Prostate gland (tissue), 2 donors: ENCODE measurements around the gene FNDC7. TPM values are rescaled to one million over a fixed set of nuclear protein-coding genes. Genes with fewer than 3 reads are reported as not detected.
"Not testable (repeated sequence)": the region's sequence is repeated elsewhere in the genome, so short reads cannot be mapped to it uniquely, and the experiment has no call there.

ENCODE experiments used
- DNase-seq: peaks from one replicate; pipeline ENCODE4 v3.0.0-alpha.2; 2019; ENCODE audit warnings: low spot score
- H3K27ac ChIP-seq, 2 donors: fragments of 200-600 bp; sonication (generic); 2 replicates each; pipeline ENCODE4 v1.5.1; 2017 to 2019
- H3K27me3 ChIP-seq: fragments of 200-600 bp; sonication (generic); replicated peaks from 2 replicates; pipeline ENCODE4 v1.5.1; 2019; ENCODE audit not compliant: insufficient read depth
- H3K36me3 ChIP-seq, 2 donors: fragments of 200-600 bp; sonication (generic); 1 replicate in 1 of 2; 2 replicates in 1 of 2; pipeline versions ENCODE4 v1.5.1 to v1.8.1; 2017 to 2019
- H3K4me1 ChIP-seq: fragments of 200-600 bp; sonication (generic); replicated peaks from 2 replicates; pipeline ENCODE4 v1.5.1; 2019
- H3K4me3 ChIP-seq, 2 donors: fragments of 200-600 bp; sonication (generic); 2 replicates each; pipeline ENCODE4 v1.5.1; 2017 to 2019
- H3K9me3 ChIP-seq: fragments of 200-600 bp; sonication (generic); 2 replicates; pipeline ENCODE4 v1.5.1; 2017
- CTCF ChIP-seq, 4 experiments: fragments of 200-600 bp in 2 of 4; fragments of 450-650 bp in 2 of 4; sonication (generic) in 2 of 4; IDR thresholded peaks; 1 replicate in 3 of 4; 2 replicates in 1 of 4; pipeline ENCODE4 v1.5.1; 2016 to 2019; ENCODE audit warnings: antibody characterized with exemption in 4 of 4, mild to moderate bottlenecking in 2 of 4, moderate library complexity in 2 of 4
- POLR2A ChIP-seq: fragments of 450-650 bp; IDR thresholded peaks from one replicate; pipeline ENCODE4 v1.6.1; 2016; ENCODE audit warnings: antibody characterized with exemption, mild to moderate bottlenecking
- POLR2AphosphoS5 ChIP-seq: sonication (generic); formaldehyde crosslinking; IDR thresholded peaks from one replicate; pipeline ENCODE4 v1.6.1; 2017; ENCODE audit warnings: antibody characterized with exemption
- WGBS: methylation state at CpG from one replicate; pipeline ENCODE4 v1.1.5; 2018; 5-methylcytosine and 5-hydroxymethylcytosine counted together
- intact Hi-C: fragments of 100-400 bp; cut with DNase I; formaldehyde crosslinking; loops from one replicate; pipeline ENCODE4 v1.14.2; 2022
- total RNA-seq, 2 donors: library from RNA; depleted of rRNA; stranded (reverse); fragments of >200 nt; gene quantifications; one replicate each; pipeline ENCODE4 v1.1.0, GENCODE V29; 2016

The FNDC7 gene
- total RNA-seq, 2 donors from 2014 or later, result 3.3 TPM; not detected in 1

- DNase-seq, result no peak
- Histone ChIP-seq H3K27ac (no peak overlapping the region), H3K27me3 (no peaks in the 10 kb centered on the region), H3K9me3 (no peaks in the 10 kb centered on the region), H3K4me1 (no peaks in the 10 kb centered on the region), H3K4me3 (no peak overlapping the region), H3K36me3 (no peaks in the 10 kb centered on the region)
- no peak for TF ChIP-seq POLR2AphosphoS5
- TF ChIP-seq CTCF (IDR thresholded peaks at IDR 0.05), result no peak
- TF ChIP-seq POLR2A, result no peak
- intact Hi-C loops, result no loop called here
- 62% methylated on average over 1 of the region's 1 CpG for WGBS
Observed at GRCh38 chr1:108767115-108767514, 54.4 kb downstream of the FNDC7 start.

GRCh38 chr1:108767708-108768107 is 55.0 kb downstream of the FNDC7 start:
- no peaks in the 10 kb centered on the region for H3K36me3 ChIP-seq
- WGBS, result 93% methylated on average over 3 of the region's 3 CpGs
- H3K27me3 ChIP-seq, result no peaks in the 10 kb centered on the region
- no peak overlapping the region for H3K27ac ChIP-seq
- no peak for DNase-seq
- H3K9me3 ChIP-seq, result no peaks in the 10 kb centered on the region
- H3K4me1 ChIP-seq, result no peaks in the 10 kb centered on the region
- TF ChIP-seq POLR2A (no peak), POLR2AphosphoS5 (no peak), CTCF (IDR thresholded peaks at IDR 0.05) (no peak)
- intact Hi-C loops, result no loop called here
- no peak overlapping the region for H3K4me3 ChIP-seq

- H3K4me3 ChIP-seq, result no peak overlapping the region
- TF ChIP-seq POLR2A, result no peak
- no peak for TF ChIP-seq CTCF (IDR thresholded peaks at IDR 0.05)
- TF ChIP-seq POLR2AphosphoS5, result no peak
Observed at GRCh38 chr1:108777839-108778238, 65.1 kb downstream of the FNDC7 start.

GRCh38 chr1:108779455-108779854 is 66.7 kb downstream of the FNDC7 start:
- Histone ChIP-seq H3K27me3 (no peaks in the 10 kb centered on the region), H3K9me3 (no peaks in the 10 kb centered on the region), H3K27ac (no peak overlapping the region), H3K36me3 (peaks cover 0 to 2% of the 10 kb centered on the region in 2 donors), H3K4me1 (no peaks in the 10 kb centered on the region), H3K4me3 (no peak overlapping the region)
- no peak for TF ChIP-seq POLR2AphosphoS5
- no peak for TF ChIP-seq CTCF (IDR thresholded peaks at IDR 0.05)
- intact Hi-C loops, result no loop called here
- DNase-seq, result no peak

More at GRCh38 chr1:108777839-108778238, 65.1 kb downstream of the FNDC7 start:
- Histone ChIP-seq H3K9me3 (no peaks in the 10 kb centered on the region), H3K36me3 (peaks cover 0 to 6% of the 10 kb centered on the region in 2 donors), H3K27me3 (no peaks in the 10 kb centered on the region), H3K27ac (no peak overlapping the region), H3K4me1 (no peaks in the 10 kb centered on the region)
- no peak for DNase-seq
- intact Hi-C loops, result no loop called here

- no peak overlapping the region for H3K27ac ChIP-seq
- no peaks in the 10 kb centered on the region for H3K9me3 ChIP-seq
- no peaks in the 10 kb centered on the region for H3K4me1 ChIP-seq
- no peak for DNase-seq
- H3K36me3 ChIP-seq, result peaks cover 0 to 2% of the 10 kb centered on the region in 2 donors
- TF ChIP-seq CTCF (IDR thresholded peaks at IDR 0.05), result no peak
- H3K4me3 ChIP-seq, result no peak overlapping the region
- 75% methylated on average over 3 of the region's 3 CpGs for WGBS
- intact Hi-C loops, result no loop called here
- no peaks in the 10 kb centered on the region for H3K27me3 ChIP-seq
Observed at GRCh38 chr1:108780937-108781574, 68.3 kb downstream of the FNDC7 start.

- DNase-seq, H3K9me3 ChIP-seq, H3K4me3 ChIP-seq, intact Hi-C loops, H3K4me1 ChIP-seq, H3K36me3 ChIP-seq, H3K27ac ChIP-seq, H3K27me3 ChIP-seq: not testable (repeated sequence)
- 96% methylated on average over 1 of the region's 1 CpG for WGBS
Observed at GRCh38 chr1:108781575-108781944, 68.9 kb downstream of the FNDC7 start.
